ENCODE data around the gene CCDC146.

The CCDC146 gene

DNA sequence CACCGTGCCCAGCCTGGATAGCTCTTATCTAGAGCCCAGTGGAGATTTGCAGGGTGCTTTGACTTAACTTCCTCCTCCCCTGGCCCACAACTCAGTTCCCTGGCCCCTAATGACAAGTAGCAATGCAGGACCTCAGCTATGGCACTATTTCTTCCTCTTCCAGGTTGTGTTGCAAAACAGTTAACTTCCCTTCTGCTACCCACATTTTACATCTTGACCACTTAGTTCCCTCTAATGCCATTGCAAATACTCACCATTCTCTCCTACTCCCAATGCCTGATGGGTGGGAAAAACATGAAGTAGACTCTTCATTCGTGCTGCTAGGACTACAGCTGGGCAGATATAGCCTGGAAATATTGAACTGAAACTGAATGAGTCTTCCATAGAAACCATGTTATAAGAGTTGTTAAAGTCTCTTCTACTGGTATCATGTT lies 116.3 kb downstream of the CCDC146 start:
- DNase-seq, result peak in 1 of 10 donors; percentile 77
- intact Hi-C loops (cut with DNase I), result no loop called here

DNA sequence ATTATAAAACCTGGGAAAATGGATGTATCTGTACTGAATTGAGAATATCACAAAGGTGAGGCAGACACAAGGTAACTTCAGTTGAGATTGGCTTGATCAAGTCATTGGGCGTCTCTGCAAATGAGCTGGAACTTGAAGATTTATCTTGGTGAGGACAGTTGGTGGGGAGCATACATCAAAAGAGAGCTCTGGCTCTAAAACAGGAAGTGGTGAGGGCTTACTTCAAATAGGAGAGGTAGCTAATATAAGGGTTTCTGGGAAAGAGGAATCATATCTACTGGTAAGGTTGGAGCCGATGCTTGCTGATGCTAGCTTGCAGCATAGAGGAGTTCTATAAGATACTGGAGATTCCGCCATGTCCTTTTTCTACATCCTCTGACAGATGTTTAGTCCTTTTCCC lies 117.1 kb downstream of the CCDC146 start:
- intact Hi-C loops (cut with DNase I), result no loop called here
- DNase-seq, result no peak

DNA sequence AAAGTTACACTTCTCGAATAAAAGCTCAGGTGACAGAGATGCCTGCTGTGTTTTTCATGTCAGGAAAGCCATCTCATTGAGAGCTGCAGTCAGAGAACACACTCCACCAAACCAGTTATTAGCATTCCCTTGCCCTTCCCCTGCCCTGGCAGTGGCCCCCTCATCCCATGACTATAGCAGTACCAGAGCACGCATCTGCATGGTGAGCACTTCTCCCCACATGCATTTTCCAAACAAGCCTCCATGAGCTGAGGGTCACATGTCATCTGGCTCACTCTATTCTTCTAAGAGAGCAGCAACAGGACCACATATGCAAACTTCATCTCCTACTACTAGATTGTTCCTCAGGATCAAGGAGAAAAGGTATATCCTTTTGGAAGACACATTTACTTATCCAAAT lies 119.7 kb downstream of the CCDC146 start:
- intact Hi-C loops (cut with DNase I), result loop anchor here (10.0 kb wide), 1 partner anchor 47 kb away; the partner anchor contains the start of gene FGL2

DNA sequence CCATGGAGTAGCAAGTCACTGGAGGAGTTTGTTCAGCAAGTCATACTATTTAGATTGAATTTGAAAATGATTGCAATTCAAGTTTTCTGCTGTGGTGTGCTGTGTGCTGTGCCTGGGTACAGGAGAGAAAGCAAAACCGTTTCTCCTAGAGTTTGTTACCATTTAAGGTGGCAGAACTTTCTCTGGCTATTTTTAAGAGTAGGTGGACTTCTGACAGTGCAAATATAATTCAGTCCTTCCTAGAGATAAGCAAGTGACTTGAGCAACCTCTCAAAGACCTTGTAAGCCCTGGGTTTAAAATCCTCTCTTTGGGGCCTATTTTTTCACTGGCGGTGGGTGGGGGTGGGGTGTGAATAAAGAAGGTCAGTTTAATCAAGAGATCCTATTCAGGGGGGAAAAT lies 120.1 kb downstream of the CCDC146 start:
- intact Hi-C loops (cut with DNase I), result loop anchor here (10.0 kb wide), 1 partner anchor 48 kb away; the partner anchor contains the start of gene FGL2
- no peak for DNase-seq

More for the DNA sequence above, 119.7 kb downstream of the CCDC146 start:
- no peak for DNase-seq

DNA sequence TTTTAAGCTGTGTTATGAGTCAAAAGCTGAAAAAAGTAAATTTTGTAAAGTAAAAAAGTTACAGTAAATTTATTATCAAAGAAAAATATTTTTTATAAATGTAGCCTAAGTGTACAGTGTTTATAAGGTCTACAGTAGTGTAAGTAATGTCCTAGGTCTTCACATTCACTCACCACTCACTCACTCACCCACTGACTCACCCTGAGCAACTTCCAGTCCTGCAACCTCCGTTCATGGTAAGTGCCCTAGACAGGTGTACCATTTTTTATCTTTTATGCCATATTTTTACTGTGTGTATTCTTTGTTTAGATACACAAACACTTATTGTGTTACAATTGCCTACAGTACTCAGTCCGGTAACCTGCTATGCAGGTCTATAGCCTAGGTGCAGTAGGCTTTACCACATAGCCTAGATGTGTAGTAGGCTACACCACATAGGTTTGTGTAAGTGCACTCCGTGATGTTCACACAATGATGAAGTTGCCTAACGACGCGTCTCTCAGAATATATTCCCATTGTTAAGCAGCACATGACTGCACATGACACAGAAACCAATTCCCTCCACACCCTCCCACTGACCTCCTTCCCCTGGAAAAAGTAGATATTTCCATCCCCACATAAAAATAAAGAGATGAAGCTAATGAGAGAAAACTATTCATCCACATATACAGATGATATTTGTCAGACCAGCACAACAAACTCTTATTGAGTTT lies 122.0 kb downstream of the CCDC146 start:
- intact Hi-C loops (cut with DNase I), result loop anchor here (10.0 kb wide), 1 partner anchor 50 kb away; the partner anchor contains the start of gene FGL2
- no peak for DNase-seq

DNA sequence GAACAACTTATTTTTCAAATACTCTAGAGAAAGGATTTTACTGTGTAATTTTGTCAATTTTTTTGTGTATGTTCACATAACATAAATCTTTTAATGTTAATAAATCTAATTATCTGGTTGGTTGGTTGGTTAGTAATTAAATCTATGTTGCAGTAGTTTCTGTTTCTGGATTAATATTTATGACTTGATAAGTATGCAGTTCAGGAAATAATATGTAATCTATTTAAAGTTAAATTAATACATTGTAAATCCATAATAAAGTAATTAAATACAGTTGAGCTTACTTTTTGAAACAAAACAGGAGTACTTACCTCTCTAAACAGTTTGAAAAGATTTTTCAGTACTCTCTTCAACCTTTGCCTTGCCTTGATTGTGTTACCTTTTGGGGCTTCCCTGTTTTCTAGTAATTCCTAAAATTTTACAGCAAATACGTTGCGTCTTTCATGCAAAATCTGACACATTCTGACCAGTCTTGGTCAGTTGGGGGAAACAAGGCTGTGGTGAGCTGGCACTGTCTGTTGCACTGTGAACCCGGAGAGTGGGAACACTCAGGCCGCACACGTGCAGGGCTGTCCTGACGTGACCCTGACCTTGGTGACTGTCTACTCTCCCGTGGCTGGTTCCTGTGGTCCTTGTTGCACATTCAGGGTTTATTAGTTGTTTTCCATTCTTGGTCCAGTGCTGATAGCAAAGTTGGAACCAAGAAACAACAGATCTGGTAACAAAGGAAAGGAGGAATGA lies 122.8 kb downstream of the CCDC146 start:
- no peak for DNase-seq
- intact Hi-C loops (cut with DNase I), result loop anchor here (5.0 to 10.0 kb wide), 2 partner anchors 50 to 118 kb away; partner anchors contain the start of gene FGL2

DNA sequence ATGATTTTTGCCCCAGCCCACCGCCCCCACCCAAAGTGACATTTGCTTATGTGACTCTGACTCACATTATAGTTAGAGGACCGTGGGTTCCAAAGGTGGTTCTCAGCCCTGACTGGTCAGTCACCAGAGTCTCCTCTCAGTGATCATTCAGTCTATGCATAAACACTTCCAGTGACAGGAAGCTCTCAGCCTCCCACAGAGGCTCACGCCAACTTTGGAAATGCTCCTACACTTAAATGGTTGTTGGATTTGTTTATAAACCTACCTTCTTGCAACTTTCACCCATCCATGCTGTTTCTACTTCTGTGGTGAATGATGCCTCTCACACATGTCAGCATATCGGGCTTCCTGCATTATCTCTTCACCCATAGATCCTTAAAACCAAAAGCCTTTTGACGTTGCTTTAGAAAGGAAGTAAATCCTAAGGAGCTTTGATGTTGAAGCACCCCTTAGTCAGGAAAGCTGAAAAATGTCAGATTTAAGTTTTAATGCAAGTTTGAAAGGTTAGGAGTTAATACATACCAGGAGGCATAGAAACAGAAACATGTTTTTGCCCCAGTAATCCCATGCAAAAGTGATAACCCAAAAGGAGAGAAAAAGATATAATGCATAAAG lies 123.7 kb downstream of the CCDC146 start:
- DNase-seq, result no peak
- intact Hi-C loops (cut with DNase I), result loop anchor here (5.0 to 10.0 kb wide), 2 partner anchors 51 to 119 kb away; partner anchors contain the start of gene FGL2

DNA sequence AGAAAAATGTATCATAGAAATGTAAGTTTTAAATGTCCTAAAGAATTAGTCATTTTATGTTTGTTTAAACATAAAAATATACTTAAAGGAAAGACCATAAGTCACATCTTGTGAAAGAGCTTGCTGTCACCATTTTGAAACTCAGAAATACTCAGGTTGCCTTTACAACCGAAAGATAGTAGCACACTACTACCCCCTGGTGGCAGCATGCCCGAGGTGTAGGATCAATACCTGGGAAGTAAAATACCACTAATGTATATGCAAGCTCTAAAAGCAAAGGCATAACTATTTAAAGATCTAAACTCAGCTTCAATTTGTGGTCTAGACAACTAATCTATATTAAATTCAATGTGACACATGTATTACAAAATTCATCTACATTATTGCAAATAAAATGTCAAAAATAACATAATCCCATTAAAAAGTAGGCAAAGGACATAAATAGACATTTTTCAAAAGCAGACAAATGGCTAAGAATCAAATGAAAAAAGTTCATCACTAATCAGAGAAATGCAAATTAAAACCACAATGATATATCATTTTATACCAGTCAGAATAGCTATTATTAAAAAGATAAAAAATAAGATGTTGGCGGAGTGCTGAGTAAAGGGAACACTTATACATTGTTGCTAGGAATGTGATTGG lies 124.9 kb downstream of the CCDC146 start:
- peak in 8 of 10 donors; percentile 31 to 90 (median 63) for DNase-seq
- intact Hi-C loops (cut with DNase I), result loop anchor here (5.0 to 10.0 kb wide), 2 partner anchors 53 to 120 kb away; partner anchors contain the start of gene FGL2

DNA sequence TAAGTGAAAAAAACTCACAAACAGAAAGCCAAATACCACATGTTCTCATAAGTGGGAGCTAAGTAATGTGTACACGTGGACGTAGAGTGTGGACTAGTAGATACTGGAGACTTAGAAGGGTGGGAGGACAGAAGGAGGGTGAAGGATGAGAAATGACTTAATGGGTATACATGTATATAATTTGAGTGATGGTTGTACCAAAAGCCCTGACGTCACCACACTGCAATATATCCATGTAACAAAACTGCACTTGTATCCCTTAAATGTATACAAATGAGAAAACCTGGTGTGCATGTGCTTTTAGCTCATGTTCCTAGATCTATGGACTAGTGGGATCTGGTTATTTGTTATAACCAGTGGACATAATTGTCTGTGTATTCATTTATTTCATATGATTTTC lies 125.7 kb downstream of the CCDC146 start:
- DNase-seq, result no peak
- intact Hi-C loops (cut with DNase I), result loop anchor here (5.0 to 10.0 kb wide), 2 partner anchors 53 to 121 kb away; partner anchors contain the start of gene FGL2

DNA sequence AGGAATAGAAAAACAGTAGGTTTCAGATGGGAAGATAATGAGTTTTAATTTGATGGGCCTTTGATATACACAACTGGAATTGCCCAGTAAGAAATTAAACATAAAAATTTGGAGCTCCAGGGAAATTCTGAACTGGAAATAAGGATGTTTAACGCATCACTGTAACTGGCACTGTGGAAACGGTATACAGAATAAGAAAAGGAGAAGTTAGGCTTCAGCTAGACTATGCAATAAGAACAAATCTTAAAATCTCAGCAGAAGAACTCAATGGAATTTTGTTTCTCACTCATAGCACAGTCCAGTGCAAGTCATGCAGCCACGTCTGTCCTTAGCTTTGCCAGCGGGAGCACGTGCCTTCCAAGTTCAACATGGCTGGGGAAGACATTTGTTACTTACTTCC lies 130.1 kb downstream of the CCDC146 start:
- intact Hi-C loops (cut with DNase I), result no loop called here
- DNase-seq, result no peak

DNA sequence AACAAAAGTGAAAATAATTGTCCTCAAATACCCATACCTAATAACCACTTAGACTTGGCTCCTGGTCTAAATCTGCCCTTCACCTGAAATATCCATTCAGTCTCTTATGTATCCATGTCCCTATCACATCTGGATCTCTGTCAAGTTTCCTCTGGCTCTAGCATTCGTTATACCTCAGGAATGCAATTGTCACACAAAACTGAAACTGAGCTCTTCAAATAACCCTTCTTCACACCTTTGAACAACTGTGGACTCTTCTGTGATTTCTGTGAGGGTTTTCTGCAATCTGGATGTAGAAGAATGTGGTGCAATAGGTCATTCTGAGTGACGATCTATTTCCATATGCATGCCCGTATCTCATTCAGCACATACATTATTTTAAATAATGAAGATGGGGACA lies 130.7 kb downstream of the CCDC146 start:
- DNase-seq, result no peak
- intact Hi-C loops (cut with DNase I), result no loop called here

DNA sequence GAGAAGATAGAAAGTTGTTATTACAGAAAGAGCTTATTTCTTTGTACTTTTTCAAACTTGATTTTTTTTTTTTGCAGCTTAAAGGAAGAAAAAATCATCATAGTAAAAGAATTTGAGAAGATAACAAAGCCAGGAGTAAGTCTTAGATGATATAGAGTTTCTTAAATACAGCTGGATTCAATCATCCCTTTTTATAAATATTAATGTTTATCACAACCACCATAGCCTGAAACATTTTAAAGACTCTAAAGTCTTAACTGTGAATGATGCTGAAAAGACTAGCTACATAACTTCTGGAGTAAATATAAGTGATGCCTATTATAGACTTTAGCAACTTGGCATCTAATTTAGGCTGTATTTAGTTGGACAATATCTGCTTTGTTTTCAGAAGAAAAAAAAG lies 132.0 kb downstream of the CCDC146 start:
- intact Hi-C loops (cut with DNase I), result no loop called here
- DNase-seq, result no peak

DNA sequence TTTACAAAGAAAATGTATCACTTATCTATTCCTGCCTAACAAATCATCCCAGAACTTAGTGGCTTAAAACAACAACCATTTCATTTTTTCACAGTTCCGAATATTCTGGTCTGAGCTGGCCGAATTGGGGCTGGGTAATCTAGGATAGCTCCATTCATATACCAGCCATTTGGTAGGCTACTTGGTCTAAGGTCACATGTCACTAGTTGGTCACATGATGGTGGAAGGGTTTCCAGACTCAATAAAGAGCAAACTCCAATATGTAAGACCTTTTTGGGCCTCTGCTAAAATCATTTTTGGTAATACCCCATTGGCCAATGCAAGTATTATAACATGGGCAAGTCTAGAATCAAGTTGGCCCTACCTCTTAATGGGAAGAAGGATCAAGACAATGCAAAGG lies 132.5 kb downstream of the CCDC146 start:
- no peak for DNase-seq
- intact Hi-C loops (cut with DNase I), result no loop called here

DNA sequence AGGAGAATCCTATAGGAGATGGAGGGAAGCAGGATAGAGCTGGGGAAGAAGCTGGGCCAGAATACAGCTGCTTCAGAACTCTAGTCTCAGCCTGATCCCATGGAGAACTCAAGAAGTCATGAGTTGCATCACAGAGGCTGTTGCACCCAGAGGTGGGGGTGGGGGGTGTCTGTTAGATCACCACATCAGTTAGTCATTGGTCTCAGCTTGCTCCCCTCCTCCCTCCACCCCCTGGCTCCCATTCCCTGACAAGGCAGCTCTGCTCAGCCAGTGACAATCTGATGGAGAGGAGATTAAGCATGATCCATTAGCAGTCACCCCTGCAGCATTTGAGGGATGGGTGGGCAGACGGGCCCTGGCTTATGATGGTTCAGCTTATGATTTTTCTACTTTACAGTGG lies 135.6 kb downstream of the CCDC146 start:
- no peak for DNase-seq
- intact Hi-C loops (cut with DNase I), result no loop called here

DNA sequence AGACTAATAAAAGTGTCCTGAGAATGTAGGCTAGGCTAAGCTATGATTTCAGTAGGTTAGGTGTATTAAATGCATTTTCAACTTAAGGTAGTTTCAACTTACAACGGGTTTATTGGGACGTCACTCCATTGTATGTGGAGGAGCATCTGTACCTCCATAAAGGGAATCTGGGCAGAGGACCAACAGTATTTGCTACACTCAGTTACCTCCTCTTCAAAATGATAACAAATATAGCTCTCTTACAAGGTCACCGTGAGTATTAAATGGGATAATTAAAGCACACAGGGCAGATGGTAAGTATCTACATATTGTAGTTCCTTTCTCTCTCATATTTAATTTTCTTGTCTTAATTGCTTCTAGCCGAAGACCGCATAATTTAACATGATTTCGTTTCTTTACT lies 136.2 kb downstream of the CCDC146 start:
- DNase-seq, result no peak
- intact Hi-C loops (cut with DNase I), result no loop called here

DNA sequence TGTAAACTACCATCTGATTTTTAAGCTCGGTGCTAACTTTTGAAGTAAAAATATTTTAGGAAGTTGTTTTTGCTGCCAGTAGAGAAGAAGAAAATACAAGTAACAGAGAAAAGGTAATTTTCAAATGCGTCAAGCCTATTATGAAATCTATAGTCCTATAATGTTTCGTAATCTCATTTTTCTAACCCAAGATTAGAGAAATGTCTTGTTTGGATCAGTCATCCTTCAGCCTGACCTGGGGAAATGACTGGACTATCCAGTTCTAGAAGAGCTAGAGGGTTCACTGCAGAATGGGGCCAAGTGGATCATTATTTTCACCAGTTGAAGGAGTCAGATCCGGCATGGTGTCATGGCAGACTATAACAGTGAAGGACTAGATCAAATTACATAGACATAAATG lies 139.9 kb downstream of the CCDC146 start:
- intact Hi-C loops (cut with DNase I), result no loop called here
- DNase-seq, result no peak

DNA sequence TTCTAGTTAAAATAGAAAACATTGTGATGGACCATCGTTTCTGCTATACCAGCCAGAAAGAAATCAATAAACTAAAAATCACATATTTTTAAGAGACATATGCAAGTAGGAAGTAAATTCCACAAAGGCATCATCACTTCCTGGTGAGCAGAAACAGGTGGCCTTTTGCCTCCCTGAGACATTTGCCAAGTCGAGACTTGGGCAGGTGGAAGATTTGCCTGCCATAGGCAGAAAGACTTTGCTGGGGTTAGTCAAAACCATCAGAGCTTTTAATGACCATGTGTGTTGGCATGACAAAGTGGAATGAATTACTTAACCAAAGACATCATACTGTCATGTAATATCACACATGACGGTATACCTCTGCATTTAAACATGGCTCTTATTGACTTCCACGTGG lies 143.3 kb downstream of the CCDC146 start:
- DNase-seq, result no peak
- intact Hi-C loops (cut with DNase I), result no loop called here

DNA sequence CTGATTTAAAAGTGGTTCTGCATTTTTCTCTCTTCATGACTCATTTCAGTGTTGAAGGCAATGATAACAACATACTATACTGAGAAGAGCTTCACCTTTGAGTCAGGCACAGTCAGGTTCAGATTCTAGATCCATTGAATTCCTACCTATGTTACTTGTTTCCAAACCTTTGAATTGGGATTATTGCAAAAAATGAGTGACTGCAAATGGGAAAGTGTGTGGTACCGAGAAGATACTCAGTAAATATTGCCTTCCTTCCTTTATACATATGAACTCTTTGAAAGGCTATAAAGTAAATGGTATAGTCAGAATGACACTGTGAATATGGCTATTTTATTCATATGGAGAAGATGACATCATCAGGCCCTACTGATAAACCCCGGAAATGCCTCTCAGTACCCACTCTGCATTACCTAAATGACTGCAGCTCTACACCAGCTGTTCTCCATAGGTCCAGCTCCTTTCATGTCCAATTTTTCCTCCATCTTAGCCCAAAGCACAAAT lies 143.9 kb downstream of the CCDC146 start:
- intact Hi-C loops (cut with DNase I), result no loop called here
- DNase-seq, result no peak

DNA sequence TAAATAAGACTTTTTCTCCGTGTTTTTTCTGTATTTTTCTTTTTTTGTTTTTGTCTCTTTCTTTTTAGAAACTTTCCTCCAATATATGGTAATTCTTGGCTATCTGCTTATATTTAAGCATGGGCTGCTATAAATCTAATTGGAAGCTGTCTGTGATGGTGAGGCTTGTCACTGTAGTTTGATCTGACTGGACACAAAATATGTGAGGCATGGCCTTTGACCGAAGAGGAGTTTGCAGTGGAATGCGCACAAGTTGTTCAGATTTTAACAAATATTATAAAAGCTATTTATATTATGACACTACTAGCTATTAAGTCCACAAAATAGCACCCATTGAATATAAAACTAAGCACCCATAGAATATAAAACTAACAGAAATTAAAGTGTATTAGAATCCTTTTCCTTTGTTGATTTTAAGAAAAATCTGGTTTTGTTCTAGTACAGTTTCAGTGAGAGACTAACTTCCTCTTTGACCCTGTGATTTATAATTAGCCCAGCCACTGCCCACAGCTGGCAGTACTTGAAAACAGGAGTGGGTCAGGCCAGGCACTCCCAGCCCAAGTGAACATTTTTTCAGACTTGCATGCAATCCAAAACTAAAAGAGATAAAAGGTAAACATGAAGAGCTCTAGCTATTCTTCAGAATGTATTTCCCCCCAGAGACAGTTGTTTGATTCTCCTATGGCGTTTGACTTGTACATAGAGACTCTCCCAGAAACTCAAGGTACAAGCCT lies 147.1 kb downstream of the CCDC146 start:
- DNase-seq, result no peak
- intact Hi-C loops (cut with DNase I), result no loop called here

DNA sequence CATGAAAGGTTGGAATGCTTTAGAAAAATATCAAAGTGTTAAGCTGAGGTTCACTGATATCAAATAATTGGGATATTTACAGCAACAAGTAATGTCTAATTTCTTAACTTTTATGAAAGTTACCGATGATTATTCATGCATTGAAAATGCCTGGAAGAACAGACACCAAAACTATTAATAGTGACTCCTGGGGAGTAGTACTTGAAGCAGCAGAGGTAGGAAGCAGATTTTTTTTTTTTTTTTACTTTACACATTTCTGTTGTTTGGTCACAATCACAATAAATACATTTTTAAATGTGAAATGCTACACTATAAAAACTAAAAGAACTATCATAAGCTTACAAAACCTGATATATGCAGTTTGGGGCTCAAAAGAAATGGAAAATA lies 147.7 kb downstream of the CCDC146 start:
- no peak for DNase-seq
- intact Hi-C loops (cut with DNase I), result no loop called here
